ENCODE data around the gene OR51B6. TPM values are rescaled to one million over a fixed set of nuclear protein-coding genes. Genes with fewer than 3 reads are reported as not detected.

OR51B6 gene
- polyA plus RNA-seq, 3 donors = not detected

DNA sequence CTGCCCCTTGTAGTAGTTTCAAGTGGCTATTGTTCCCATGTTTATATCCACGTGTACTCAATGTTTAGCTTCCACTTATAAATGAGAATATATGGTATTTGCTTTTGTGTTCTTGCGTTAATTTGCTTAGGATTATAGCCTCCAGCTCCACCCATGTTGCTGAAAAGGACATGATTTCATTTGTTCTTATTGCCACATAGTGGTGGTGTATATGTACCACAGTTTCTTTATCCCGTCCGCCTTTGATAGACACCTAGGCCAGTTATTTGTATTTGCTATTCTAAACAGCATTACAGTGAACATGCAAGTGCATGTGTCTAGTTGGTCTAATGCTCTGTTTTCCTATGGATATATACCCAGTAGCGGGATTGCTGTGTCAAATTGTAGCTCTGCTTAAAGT, 34.0 kb upstream of the OR51B6 start:
- Histone ChIP-seq H2AFZ (ENCODE audit: insufficient read depth, low read depth, low read length, poor library complexity, severe bottlenecking) (no peak overlapping the region), H3K4me2 (replicated peaks; ENCODE audit: extremely low read depth, low read length, poor library complexity, severe bottlenecking) (no peak overlapping the region), H4K20me1 (ENCODE audit: insufficient read depth, low read length) (no peaks in the 10 kb centered on the region), H3K9me3 (replicated peaks in 1 of 2; ENCODE audit: control insufficient read depth in 1 of 2, insufficient read depth in 1 of 2, low read length in 2 of 2) (no peaks in the 10 kb centered on the region), H3K27me3 (ENCODE audit: control insufficient read depth in 2 of 2, insufficient read depth in 2 of 2, low read length in 2 of 2) (no peaks in the 10 kb centered on the region), H3K36me3 (replicated peaks in 1 of 2; ENCODE audit: control insufficient read depth in 1 of 2, insufficient read depth in 2 of 2, low read length in 2 of 2) (no peaks in the 10 kb centered on the region), H3K4me1 (ENCODE audit: control insufficient read depth in 1 of 2, insufficient read depth in 2 of 2, low read length in 2 of 2) (no peaks in the 10 kb centered on the region), H3K9ac (ENCODE audit: insufficient read depth, low read length, poor library complexity, severe bottlenecking) (no peak overlapping the region), H3K79me2 (ENCODE audit: insufficient read depth, low read length) (no peaks in the 10 kb centered on the region), H3K27ac (ENCODE audit: low read depth in 1 of 2, low read length in 2 of 2) (no peak overlapping the region), H3K4me3 (replicated peaks in 1 of 3; ENCODE audit: low read depth in 2 of 3, low read length in 3 of 3) (no peak overlapping the region)
- H3K36me3 Mint-ChIP-seq = no peaks in the 10 kb centered on the region
- no peak overlapping the region for H3K4me3 Mint-ChIP-seq
- no peaks in the 10 kb centered on the region for H3K4me1 Mint-ChIP-seq
- WGBS (ENCODE audit: insufficient coverage) = 80% methylated on average over 1 of the region's 5 CpGs
- no peak for DNase-seq
- TF ChIP-seq CTCF (IDR thresholded peaks at IDR 0.05) = no peak
- no peak overlapping the region for H3K27ac Mint-ChIP-seq
- peaks cover 0 to 1% (median 0%) of the 10 kb centered on the region in 3 donors for H3K27me3 Mint-ChIP-seq (ENCODE audit: low read depth in 3 of 3)
- H3K9me3 Mint-ChIP-seq = peaks cover 0 to 3% (median 0%) of the 10 kb centered on the region in 7 donors
- intact Hi-C loops (cut with micrococcal nuclease) = no loop called here

- H3K4me3 ChIP-seq (replicated peaks in 1 of 3; ENCODE audit: low read depth in 2 of 3, low read length in 3 of 3) = no peak within 1 kb of the TSS
- H3K4me1 Mint-ChIP-seq = no peaks in the 10 kb centered on the region
- H3K27ac Mint-ChIP-seq = no peak within 1 kb of the TSS
- no peak within 1 kb of the TSS for H3K4me2 ChIP-seq (replicated peaks; ENCODE audit: extremely low read depth, low read length, poor library complexity, severe bottlenecking)
- no peak within 1 kb of the TSS for H2AFZ ChIP-seq (ENCODE audit: insufficient read depth, low read depth, low read length, poor library complexity, severe bottlenecking)
- no CpG with 5 or more reads among the region's 3 CpGs for WGBS (ENCODE audit: insufficient coverage)
- no peaks in the 10 kb centered on the region for H3K36me3 Mint-ChIP-seq
- DNase-seq = no peak
- no peaks in the 10 kb centered on the region for H3K79me2 ChIP-seq (ENCODE audit: insufficient read depth, low read length)
- no peaks in the 10 kb centered on the region for H3K4me1 ChIP-seq (ENCODE audit: control insufficient read depth in 1 of 2, insufficient read depth in 2 of 2, low read length in 2 of 2)
- intact Hi-C loops (cut with micrococcal nuclease) = no loop called here
- H4K20me1 ChIP-seq (ENCODE audit: insufficient read depth, low read length) = no peaks in the 10 kb centered on the region
- H3K27ac ChIP-seq (ENCODE audit: low read depth in 1 of 2, low read length in 2 of 2) = no peak within 1 kb of the TSS
- no peaks in the 10 kb centered on the region for H3K27me3 Mint-ChIP-seq (ENCODE audit: low read depth in 3 of 3)
- no peak for TF ChIP-seq CTCF (IDR thresholded peaks at IDR 0.05)
- H3K9me3 ChIP-seq (replicated peaks in 1 of 2; ENCODE audit: control insufficient read depth in 1 of 2, insufficient read depth in 1 of 2, low read length in 2 of 2) = no peaks in the 10 kb centered on the region
- H3K36me3 ChIP-seq (replicated peaks in 1 of 2; ENCODE audit: control insufficient read depth in 1 of 2, insufficient read depth in 2 of 2, low read length in 2 of 2) = no peaks in the 10 kb centered on the region
- no peak within 1 kb of the TSS for H3K9ac ChIP-seq (ENCODE audit: insufficient read depth, low read length, poor library complexity, severe bottlenecking)
- no peaks in the 10 kb centered on the region for H3K27me3 ChIP-seq (ENCODE audit: control insufficient read depth in 2 of 2, insufficient read depth in 2 of 2, low read length in 2 of 2)
- no peak within 1 kb of the TSS for H3K4me3 Mint-ChIP-seq
- H3K9me3 Mint-ChIP-seq = peaks cover 0 to 4% (median 0%) of the 10 kb centered on the region in 7 donors
Observed at GRCh38 chr11:5324197-5324596, 27.1 kb upstream of the OR51B6 start, which contains the start of gene OR51B2. TSS of gene OR51B2 (minus strand) at chr11:5324297. CDS start at chr11:5324297, 0 bp downstream.

Data from CD14-positive monocyte (primary cell).